ENCODE data around the gene SPATA2L. TPM values are rescaled to one million over a fixed set of nuclear protein-coding genes. Genes with fewer than 3 reads are reported as not detected.

SPATA2L gene
- polyA plus RNA-seq, 1 of the 3 experiments (the other 2 are of a cell fraction): 8.6 TPM

DNA sequence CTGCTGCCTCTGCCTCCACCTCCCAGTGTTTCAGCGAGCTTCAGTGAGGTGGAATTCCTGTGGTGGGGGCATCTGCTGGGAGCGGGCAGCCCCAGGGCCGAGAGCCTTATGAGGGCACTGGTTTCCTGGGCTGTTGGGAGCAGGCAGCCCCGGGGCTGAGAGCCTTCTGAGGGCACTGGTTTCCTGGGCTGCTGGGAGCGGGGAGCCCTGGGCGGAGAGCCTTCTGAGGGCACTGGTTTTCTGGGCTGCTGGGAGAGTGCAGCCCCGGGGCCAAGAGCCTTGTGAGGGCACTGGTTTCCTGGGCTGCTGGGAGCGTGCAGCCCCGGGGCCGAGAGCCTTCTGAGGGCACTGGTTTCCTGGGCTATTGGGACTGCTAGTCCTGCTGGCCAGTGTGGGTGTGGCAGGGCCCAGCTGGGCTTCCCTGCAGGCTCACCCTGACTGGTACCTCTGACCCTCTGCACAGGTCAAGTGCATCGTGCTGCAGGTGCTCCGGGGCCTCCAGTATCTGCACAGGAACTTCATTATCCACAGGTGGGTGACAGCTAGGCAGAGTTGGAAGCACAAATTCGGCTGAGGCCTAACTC lies 9.4 kb downstream of the SPATA2L start:
- TF ChIP-seq, protein P1, sequence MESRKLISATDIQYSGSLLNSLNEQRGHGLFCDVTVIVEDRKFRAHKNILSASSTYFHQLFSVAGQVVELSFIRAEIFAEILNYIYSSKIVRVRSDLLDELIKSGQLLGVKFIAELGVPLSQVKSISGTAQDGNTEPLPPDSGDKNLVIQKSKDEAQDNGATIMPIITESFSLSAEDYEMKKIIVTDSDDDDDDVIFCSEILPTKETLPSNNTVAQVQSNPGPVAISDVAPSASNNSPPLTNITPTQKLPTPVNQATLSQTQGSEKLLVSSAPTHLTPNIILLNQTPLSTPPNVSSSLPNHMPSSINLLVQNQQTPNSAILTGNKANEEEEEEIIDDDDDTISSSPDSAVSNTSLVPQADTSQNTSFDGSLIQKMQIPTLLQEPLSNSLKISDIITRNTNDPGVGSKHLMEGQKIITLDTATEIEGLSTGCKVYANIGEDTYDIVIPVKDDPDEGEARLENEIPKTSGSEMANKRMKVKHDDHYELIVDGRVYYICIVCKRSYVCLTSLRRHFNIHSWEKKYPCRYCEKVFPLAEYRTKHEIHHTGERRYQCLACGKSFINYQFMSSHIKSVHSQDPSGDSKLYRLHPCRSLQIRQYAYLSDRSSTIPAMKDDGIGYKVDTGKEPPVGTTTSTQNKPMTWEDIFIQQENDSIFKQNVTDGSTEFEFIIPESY (IDR thresholded peaks at IDR 0.05; ENCODE audit: borderline replicate concordance, low read depth): no peak
- TF ChIP-seq SMC3 (IDR thresholded peaks at IDR 0.05; ENCODE audit: low read depth, low read length): no peak
- no peak for TF ChIP-seq EZH2phosphoT487 (IDR thresholded peaks at IDR 0.05; ENCODE audit: borderline replicate concordance, low read depth)
- TF ChIP-seq, protein P2, sequence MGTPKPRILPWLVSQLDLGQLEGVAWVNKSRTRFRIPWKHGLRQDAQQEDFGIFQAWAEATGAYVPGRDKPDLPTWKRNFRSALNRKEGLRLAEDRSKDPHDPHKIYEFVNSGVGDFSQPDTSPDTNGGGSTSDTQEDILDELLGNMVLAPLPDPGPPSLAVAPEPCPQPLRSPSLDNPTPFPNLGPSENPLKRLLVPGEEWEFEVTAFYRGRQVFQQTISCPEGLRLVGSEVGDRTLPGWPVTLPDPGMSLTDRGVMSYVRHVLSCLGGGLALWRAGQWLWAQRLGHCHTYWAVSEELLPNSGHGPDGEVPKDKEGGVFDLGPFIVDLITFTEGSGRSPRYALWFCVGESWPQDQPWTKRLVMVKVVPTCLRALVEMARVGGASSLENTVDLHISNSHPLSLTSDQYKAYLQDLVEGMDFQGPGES (IDR thresholded peaks at IDR 0.05; ENCODE audit: low read depth, low read length): no peak
- TF ChIP-seq GATA2 (CRISPR knock-in tag; IDR thresholded peaks at IDR 0.05): no peak
- TF ChIP-seq FOSL2 (IDR thresholded peaks at IDR 0.05; ENCODE audit: borderline replicate concordance, low read depth): no peak
- TF ChIP-seq EP300 (IDR thresholded peaks at IDR 0.05; ENCODE audit: borderline replicate concordance in 1 of 2, low read depth in 1 of 2, low read length in 1 of 2): no peak
- TF ChIP-seq FOXJ3 (CRISPR knock-in tag; IDR thresholded peaks at IDR 0.05): no peak
- TF ChIP-seq USF1 (IDR thresholded peaks at IDR 0.05; ENCODE audit: borderline replicate concordance, low read depth): no peak
- TF ChIP-seq RAD21 (IDR thresholded peaks at IDR 0.05; ENCODE audit: low read length): no peak
- no peak for TF ChIP-seq SIN3A (IDR thresholded peaks at IDR 0.05; ENCODE audit: borderline replicate concordance, low read depth, low read length)
- TF ChIP-seq YY1 (IDR thresholded peaks at IDR 0.05; ENCODE audit: low read depth): no peak
- no peak for TF ChIP-seq JUND (IDR thresholded peaks at IDR 0.05)
- TF ChIP-seq MXI1 (IDR thresholded peaks at IDR 0.05; ENCODE audit: low read depth, low read length): no peak
- Histone ChIP-seq H3F3A (replicated peaks; ENCODE audit: insufficient read depth) (peaks cover 3% of the 10 kb centered on the region), H3K9me2 (no peaks in the 10 kb centered on the region), H3K27me3 (ENCODE audit: insufficient read depth) (no peaks in the 10 kb centered on the region), H3K4me3 (ENCODE audit: low read depth in 2 of 2, low read length in 1 of 2) (no peak overlapping the region), H3K36me3 (replicated peaks in 1 of 2; ENCODE audit: control insufficient read depth in 1 of 2, insufficient read depth in 2 of 2, low read length in 1 of 2) (peaks cover 8 to 58% of the 10 kb centered on the region in 2 experiments), H3K4me1 (ENCODE audit: control insufficient read depth in 1 of 2, insufficient read depth in 2 of 2, low read depth in 1 of 2, low read length in 1 of 2) (peaks cover 4 to 13% of the 10 kb centered on the region in 2 experiments; a peak in 1 of 4 replicates), H3K79me2 (ENCODE audit: insufficient read depth) (peaks cover 33% of the 10 kb centered on the region), H3K9me3 (no peaks in the 10 kb centered on the region), H3K27ac (ENCODE audit: low read depth in 2 of 2, low read length in 1 of 2) (no peak overlapping the region), H3K4me2 (no peak overlapping the region), H3K9ac (no peak overlapping the region), H4K20me1 (ENCODE audit: insufficient read depth) (no peaks in the 10 kb centered on the region), H2AFZ (ENCODE audit: low read depth) (no peak overlapping the region)
- peak; percentile 8 for DNase-seq
- ChIA-PET CTCF (interaction anchor here (0.8 to 1.6 kb wide), 2 partner anchors 8 to 226 kb away, joined by 3 to 6 read pairs; partner anchors contain the start of gene MC1R), POLR2A (no interaction called here)
- 100% methylated on average over 2 of the region's 13 CpGs for WGBS (ENCODE audit: low lambda C conversion rate)

Data from SK-N-SH (cell line).